HG02852 (cell line): ENCODE results near the gene ZNF765.
A peak's percentile ranks its signal among the peaks of the same experiment; 100 is the strongest.
"Not testable (repeated sequence)": the region's sequence is repeated elsewhere in the genome, so short reads cannot be mapped to it uniquely, and the experiment has no call there.

Experiments used
- ATAC-seq: cut with Tn5 transposase; IDR thresholded peaks from one replicate; pipeline ENCODE4 v1.9.1; 2021; ENCODE audit warnings: mild to moderate bottlenecking, moderate library complexity; ENCODE audit not compliant: unreplicated experiment

The ZNF765 gene

DNA sequence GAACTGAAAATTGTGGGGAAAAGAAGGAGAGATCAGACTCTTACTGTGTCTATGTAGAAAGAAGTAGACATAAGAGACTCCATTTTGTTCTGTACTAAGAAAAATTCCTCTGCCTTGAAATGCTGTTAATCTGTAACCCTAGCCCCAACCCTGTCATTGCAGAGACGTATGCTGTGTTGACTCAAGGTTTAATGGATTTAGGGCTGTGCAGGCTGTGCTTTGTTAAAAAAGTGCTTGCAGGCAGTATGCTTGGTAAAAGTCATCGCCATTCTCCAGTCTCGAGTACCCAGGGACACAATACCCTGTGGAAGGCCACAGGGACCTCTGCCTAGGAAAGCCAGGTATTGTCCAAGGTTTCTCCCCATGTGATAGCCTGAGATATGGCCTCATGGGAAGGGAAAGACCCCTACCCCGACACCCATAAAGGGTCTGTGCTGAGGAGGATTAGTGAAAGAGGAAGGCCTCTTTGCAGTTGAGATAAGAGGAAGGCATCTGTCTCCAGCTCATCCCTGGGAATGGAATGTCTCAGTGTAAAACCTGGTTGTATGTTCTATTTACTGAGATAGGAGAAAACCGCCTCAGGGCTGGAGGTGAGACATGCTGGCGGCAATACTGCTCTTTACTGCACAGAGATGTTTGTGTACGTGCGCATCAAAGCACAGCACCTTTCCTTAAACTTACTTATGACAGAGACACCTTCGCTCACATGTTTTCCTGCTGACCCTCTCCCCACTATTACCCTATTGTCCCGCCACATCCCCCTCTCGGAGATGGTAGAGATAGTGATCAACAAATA lies 25.8 kb downstream of the ZNF765 start:
- ATAC-seq = not testable (repeated sequence)

DNA sequence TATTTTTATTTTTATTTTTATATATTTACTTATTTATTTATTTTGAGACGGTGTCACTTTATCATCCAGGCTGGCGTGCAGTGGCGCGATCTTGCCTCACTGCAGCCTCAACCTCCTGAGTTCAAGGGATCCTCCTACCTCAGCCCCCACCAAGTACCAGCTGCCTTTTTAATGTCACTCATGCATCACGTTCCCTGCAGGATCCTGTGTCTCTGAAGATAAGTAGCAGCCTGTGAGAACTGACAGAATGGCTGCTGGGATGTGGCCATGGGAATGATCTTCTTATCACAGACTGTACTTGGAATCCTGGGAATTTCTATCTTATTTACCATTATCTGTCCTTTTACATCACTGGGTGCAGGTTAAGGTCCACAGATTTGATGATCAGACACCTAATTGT lies 27.6 kb downstream of the ZNF765 start:
- no peak for ATAC-seq

GRCh38 chr19:53423074-53423473 lies 28.1 kb downstream of the ZNF765 start:
- not testable (repeated sequence) for ATAC-seq

GRCh38 chr19:53423680-53424079 lies 28.7 kb downstream of the ZNF765 start:
- not testable (repeated sequence) for ATAC-seq

GRCh38 chr19:53424968-53425597 lies 30.1 kb downstream of the ZNF765 start:
- ATAC-seq = no peak

DNA sequence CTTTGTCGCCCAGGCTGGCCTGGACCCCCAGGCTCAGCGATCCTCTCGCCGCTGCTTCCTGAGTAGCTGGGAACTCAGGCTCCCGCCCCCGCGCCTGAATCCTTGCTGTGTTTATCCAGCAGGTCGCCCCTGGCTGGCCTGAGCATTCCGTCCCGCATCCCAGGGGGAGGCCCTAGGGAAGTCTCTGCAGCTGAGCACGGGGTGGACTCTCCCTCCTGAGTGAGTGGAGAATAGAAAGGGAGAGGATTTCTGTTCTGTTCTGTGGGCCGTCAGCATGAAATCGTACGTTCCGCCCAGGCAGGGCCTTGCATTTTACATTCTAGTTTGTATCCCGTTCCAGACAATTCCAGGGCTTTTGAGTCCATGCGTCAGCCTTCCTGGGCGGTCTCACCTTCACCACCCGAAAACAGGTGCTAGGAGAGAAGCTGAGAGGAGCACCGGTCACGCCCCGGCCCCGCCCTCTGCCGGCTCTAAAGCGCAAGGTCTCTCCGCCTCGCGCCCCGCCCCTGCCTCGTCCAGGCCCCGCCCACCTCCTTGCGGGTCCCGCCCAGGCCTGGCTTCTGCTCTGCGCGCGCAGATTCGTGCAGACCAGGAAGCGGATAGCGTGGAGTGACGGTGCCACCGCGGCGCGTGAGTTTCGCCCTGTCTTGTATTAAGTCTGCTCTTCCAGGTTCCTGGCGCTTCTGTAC lies 36.6 kb downstream of the ZNF765 start, which contains the start of gene ZNF761:
Gene ZNF761 (plus strand): TSS at position 586 of the 689 bp plus-strand sequence. CDS start 15,285 bp downstream, outside the sequence.
- peak; percentile 86 for ATAC-seq

- ATAC-seq = peak; percentile 26
Observed at GRCh38 chr19:53432088-53432661, 37.2 kb downstream of the ZNF765 start.

DNA sequence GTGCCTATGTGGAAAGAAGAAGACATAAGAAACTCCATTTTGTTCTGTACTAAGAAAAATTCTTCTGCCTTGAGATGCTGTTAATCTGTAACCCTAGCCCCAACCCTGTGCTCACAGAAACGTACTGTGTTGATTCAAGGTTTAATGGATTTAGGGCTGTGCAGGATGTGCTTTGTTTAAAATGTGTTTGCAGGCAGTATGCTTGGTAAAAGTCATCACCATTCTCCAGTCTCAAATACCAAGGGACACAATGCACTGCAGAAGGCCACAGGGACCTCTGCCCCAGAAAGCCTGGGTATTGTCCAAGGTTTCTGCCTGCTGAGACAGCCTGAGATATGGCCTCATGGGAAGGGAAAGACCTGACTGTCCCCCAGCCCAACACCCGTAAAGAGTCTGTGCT lies 48.9 kb downstream of the ZNF765 start:
- ATAC-seq = not testable (repeated sequence)

- not testable (repeated sequence) for ATAC-seq
Observed at GRCh38 chr19:53447196-53447595, 52.2 kb downstream of the ZNF765 start.

GRCh38 chr19:53455828-53456227 lies 60.9 kb downstream of the ZNF765 start:
- ATAC-seq = no peak

DNA sequence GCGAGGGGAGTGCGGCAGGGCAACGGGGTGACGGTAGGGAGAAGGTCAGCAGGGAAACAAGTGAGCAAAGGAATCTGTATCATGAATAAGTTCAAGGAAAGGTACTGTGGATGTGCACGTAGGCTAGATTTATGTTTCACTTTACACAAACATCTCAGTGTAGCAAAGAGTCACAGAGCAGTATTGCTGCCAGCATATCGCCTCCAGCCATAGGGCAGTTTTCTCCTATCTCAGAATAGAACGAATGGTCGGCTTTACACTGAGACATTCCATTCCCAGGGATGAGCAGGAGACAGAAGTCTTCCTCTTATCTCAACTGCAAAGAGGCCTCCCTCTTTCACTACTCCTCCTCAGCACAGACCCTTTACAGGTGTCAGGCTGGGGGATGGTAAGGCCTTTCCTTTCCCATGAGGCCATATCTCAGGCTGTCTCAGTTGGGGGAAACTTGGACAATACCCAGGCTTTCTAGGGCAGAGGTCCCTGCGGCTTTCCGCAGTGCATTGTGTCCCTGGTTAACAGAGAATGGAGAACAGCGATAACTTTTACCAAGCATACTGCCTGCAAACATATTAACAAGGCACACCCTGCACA lies 65.3 kb downstream of the ZNF765 start:
- not testable (repeated sequence) for ATAC-seq

- no peak for ATAC-seq
Observed at GRCh38 chr19:53461866-53462265, 66.9 kb downstream of the ZNF765 start.

DNA sequence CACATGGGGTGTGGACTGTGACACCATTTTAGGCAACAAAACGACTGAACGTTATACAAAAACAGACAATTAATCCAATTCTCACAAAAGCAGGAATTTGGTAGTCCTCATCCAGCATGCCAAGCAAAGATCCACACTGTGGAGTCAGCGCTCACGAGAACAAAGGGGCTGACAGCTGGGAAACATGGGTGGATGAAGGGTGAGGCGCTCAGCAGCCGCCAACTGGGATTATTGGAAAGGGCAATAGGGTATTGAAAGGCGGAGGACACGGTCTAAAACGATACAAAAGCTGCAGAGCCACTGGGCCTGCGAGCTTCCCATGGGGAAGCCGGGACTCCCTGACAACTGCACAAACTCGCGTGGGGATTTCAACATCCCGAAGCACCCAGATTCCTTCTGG lies 67.9 kb downstream of the ZNF765 start:
- no peak for ATAC-seq

GRCh38 chr19:53463263-53463662 lies 68.3 kb downstream of the ZNF765 start:
- ATAC-seq = no peak

- peak; percentile 10 for ATAC-seq
Observed at GRCh38 chr19:53466726-53467484, 72.0 kb downstream of the ZNF765 start.

DNA sequence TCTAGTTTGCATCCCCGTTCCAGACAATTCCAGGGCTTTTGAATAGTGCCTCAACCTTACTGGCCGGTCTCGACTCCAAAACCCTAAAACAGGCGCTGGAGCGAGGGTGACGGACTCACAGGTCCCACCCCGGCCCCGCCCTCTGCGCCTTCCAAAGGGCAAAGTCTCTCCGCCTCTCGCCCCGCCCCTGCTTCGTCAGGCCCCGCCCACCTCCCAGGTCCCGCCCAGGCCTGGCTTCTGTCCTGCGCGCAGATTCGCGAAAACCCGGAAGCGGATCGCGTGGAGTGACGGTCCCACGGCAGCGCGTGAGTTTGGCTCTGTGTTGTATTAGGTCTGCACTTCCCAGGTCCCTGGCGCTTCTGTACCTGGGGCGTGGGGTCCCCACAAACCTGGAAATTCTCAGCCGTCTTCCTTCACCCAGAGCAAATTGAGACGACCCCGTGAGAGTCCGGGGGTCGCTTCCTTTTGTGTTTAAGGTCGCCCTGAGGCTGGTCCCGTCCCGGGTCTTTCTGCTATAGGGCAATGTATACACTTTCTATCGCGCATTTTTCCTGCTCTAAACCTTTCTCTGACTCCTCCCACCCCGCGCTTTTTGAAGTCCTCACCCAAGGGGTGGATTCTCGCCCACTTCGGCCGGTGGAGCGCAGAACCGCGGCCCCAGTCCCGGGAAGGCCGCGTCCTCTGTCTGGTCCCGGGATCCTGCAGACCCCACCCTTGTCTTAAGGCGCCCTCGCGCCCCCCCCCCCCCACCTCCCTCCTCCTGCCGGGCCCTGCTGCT lies 72.7 kb downstream of the ZNF765 start, which contains the start of gene ZNF813:
Gene ZNF813 (plus strand): TSS at position 249 of the 778 bp plus-strand sequence. CDS start 16,090 bp downstream, outside the sequence.
- peak; percentile 83 for ATAC-seq

DNA sequence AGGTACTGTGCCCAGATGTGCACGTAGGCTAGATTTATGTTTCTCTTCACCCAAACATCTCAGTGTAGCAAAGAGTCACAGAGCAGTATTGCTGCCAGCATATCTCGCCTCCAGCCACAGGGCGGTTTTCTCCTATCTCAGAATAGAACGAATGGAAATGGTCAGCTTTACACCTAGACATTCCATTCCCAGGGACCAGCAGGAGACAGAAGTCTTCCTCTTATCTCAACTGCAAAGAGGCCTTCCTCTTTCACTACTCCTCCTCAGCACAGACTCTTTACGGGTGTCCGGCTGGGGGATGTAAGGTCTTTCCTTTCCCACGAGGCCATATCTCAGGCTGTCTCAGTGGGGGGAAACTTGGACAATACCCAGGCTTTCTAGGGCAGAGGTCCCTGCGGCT lies 73.7 kb downstream of the ZNF765 start:
- ATAC-seq = not testable (repeated sequence)

GRCh38 chr19:53471916-53472315 lies 77.0 kb downstream of the ZNF765 start:
- ATAC-seq = no peak

- ATAC-seq = not testable (repeated sequence)
Observed at GRCh38 chr19:53474832-53475231, 79.9 kb downstream of the ZNF765 start.
